GM23338 (cell line): ENCODE measurements around the gene C1QTNF1. TPM values are rescaled to one million over a fixed set of nuclear protein-coding genes. Genes with fewer than 3 reads are reported as not detected.

Experiments used
- ATAC-seq: fragments of 200-7000 bp; cut with Tn5 transposase; 3 replicates; pipeline ENCODE4 v1.9.1; 2020
- DNase-seq: peaks from one replicate; pipeline ENCODE4 v3.0.0-alpha.2; 2015; ENCODE audit warnings: low spot score
- H2AFZ ChIP-seq: fragments of 200-600 bp; sonication (generic); 2 replicates; pipeline ENCODE4 v1.8.0; 2016; ENCODE audit warnings: antibody characterized with exemption, mild to moderate bottlenecking, moderate library complexity
- H3F3A ChIP-seq: fragments of 200-600 bp; sonication (generic); replicated peaks from 2 replicates; pipeline ENCODE4 v1.8.0; 2017; ENCODE audit warnings: antibody characterized with exemption, mixed run types, low read depth
- H3K27ac ChIP-seq: fragments of 200-600 bp; sonication (generic); 2 replicates; pipeline ENCODE4 v1.6.1; 2016; ENCODE audit warnings: low read depth
- H3K27me3 ChIP-seq: fragments of 200-600 bp; sonication (generic); 2 replicates; pipeline ENCODE4 v1.8.0; 2016; ENCODE audit warnings: mild to moderate bottlenecking, mixed run types, moderate library complexity; ENCODE audit not compliant: insufficient read depth
- H3K36me3 ChIP-seq: fragments of 200-600 bp; sonication (generic); 2 replicates; pipeline ENCODE4 v1.8.0; 2016; ENCODE audit warnings: mild to moderate bottlenecking; ENCODE audit not compliant: insufficient read depth
- H3K4me1 ChIP-seq: fragments of 200-600 bp; sonication (generic); 2 replicates; pipeline ENCODE4 v1.8.0; 2016; ENCODE audit warnings: mild to moderate bottlenecking, moderate library complexity; ENCODE audit not compliant: insufficient read depth
- H3K4me2 ChIP-seq: fragments of 200-600 bp; sonication (generic); 2 replicates; pipeline ENCODE4 v1.7.1; 2017; ENCODE audit warnings: mixed run types
- H3K4me3 ChIP-seq: fragments of 200-600 bp; sonication (generic); 2 replicates; pipeline ENCODE4 v1.6.1; 2016; ENCODE audit warnings: mixed run types
- H3K79me2 ChIP-seq: fragments of 200-600 bp; sonication (generic); replicated peaks from 2 replicates; pipeline ENCODE4 v1.8.0; 2017; ENCODE audit warnings: mild to moderate bottlenecking; ENCODE audit not compliant: insufficient read depth
- H3K9me2 ChIP-seq: fragments of 200-600 bp; sonication (generic); 2 replicates; pipeline ENCODE4 v1.8.0; 2017; ENCODE audit not compliant: insufficient read depth
- H4K20me1 ChIP-seq: fragments of 200-600 bp; sonication (generic); replicated peaks from 2 replicates; pipeline ENCODE4 v1.8.0; 2017; ENCODE audit warnings: mild to moderate bottlenecking; ENCODE audit not compliant: insufficient read depth
- H3K27ac Mint-ChIP-seq: 2 replicates; pipeline ENCODE4 v1.8.0; 2020; ENCODE audit warnings: inconsistent platforms, mild to moderate bottlenecking, moderate library complexity, mixed read lengths
- H3K27me3 Mint-ChIP-seq: 3 replicates; pipeline ENCODE4 v1.8.0; 2022; ENCODE audit warnings: low read depth, mild to moderate bottlenecking, moderate library complexity, mixed read lengths, inconsistent platforms; ENCODE audit not compliant: insufficient read depth, poor library complexity
- H3K36me3 Mint-ChIP-seq: 3 replicates; pipeline ENCODE4 v1.8.0; 2021; ENCODE audit warnings: low read depth, mild to moderate bottlenecking, inconsistent platforms, moderate library complexity, mixed read lengths
- H3K4me1 Mint-ChIP-seq: 3 replicates; pipeline ENCODE4 v1.8.0; 2020; ENCODE audit warnings: mild to moderate bottlenecking, inconsistent platforms, mixed read lengths
- H3K4me3 Mint-ChIP-seq: 3 replicates; pipeline ENCODE4 v1.8.0; 2021; ENCODE audit warnings: moderate library complexity, mild to moderate bottlenecking, inconsistent platforms, mixed read lengths
- H3K9me3 Mint-ChIP-seq: 3 replicates; pipeline ENCODE4 v1.8.0; 2020; ENCODE audit warnings: moderate library complexity, mild to moderate bottlenecking, inconsistent platforms, mixed read lengths
- CREB1 ChIP-seq: fragments of 250-450 bp; sonication (Bioruptor Pico); IDR thresholded peaks from 2 replicates; pipeline ENCODE4 v1.5.0; 2020; ENCODE audit warnings: low read depth, mild to moderate bottlenecking, moderate library complexity
- ETS1 ChIP-seq: IDR thresholded peaks from 2 replicates; pipeline ENCODE4 v1.6.1; 2016; ENCODE audit warnings: antibody characterized with exemption
- EZH2 ChIP-seq: fragments of 200-600 bp; sonication (generic); IDR thresholded peaks from one replicate; pipeline ENCODE4 v1.8.0; 2017; ENCODE audit warnings: antibody characterized with exemption, mild to moderate bottlenecking, low read depth; ENCODE audit not compliant: unreplicated experiment
- EZH2phosphoT487 ChIP-seq: fragments of 200-600 bp; sonication (generic); IDR thresholded peaks from one replicate; pipeline ENCODE4 v1.8.1; 2018; ENCODE audit warnings: antibody characterized with exemption; ENCODE audit not compliant: unreplicated experiment
- JUNB ChIP-seq: IDR thresholded peaks from one replicate; pipeline ENCODE4 v1.6.1; 2016; ENCODE audit warnings: antibody characterized with exemption; ENCODE audit not compliant: unreplicated experiment
- NANOG ChIP-seq: IDR thresholded peaks from 2 replicates; pipeline ENCODE4 v1.6.1; 2016; ENCODE audit warnings: antibody characterized with exemption, borderline replicate concordance
- POLR2AphosphoS5 ChIP-seq: IDR thresholded peaks from 2 replicates; pipeline ENCODE4 v1.6.1; 2016; ENCODE audit warnings: antibody characterized with exemption, low read depth
- REST ChIP-seq: IDR thresholded peaks from one replicate; pipeline ENCODE4 v1.6.1; 2018; ENCODE audit warnings: antibody characterized with exemption; ENCODE audit not compliant: unreplicated experiment
- STAT1 ChIP-seq: IDR thresholded peaks from one replicate; pipeline ENCODE4 v1.6.1; 2016; ENCODE audit warnings: antibody characterized with exemption; ENCODE audit not compliant: unreplicated experiment
- ZNF114 ChIP-seq: fragments of 250-450 bp; sonication (Bioruptor Pico); IDR thresholded peaks from 2 replicates; pipeline ENCODE4 v1.5.0; 2020; ENCODE audit warnings: mild to moderate bottlenecking, moderate library complexity
- ZNF331 ChIP-seq: fragments of 250-450 bp; sonication (Bioruptor Pico); IDR thresholded peaks from 2 replicates; pipeline ENCODE4 v1.5.0; 2020; ENCODE audit warnings: low read depth, mild to moderate bottlenecking, moderate library complexity
- ZNF462 ChIP-seq: fragments of 250-450 bp; sonication (Bioruptor Pico); IDR thresholded peaks from 2 replicates; pipeline ENCODE4 v1.5.0; 2020; ENCODE audit warnings: mild to moderate bottlenecking, moderate library complexity
- polyA plus RNA-seq: library from polyadenylated mRNA; unstranded; fragments of >200 nt; fragmentation: Nextera tagmentation; extraction: Ambion mirVana; gene quantifications from 2 replicates; pipeline ENCODE4 v1.2.1, GENCODE V29; 2016
- total RNA-seq: library from RNA; depleted of rRNA; stranded (reverse); fragments of >200 nt; shearing (Covaris generic); gene quantifications from 2 replicates; pipeline ENCODE4 v1.2.3, GENCODE V29; 2014

The C1QTNF1 gene
- total and polyA plus RNA-seq, 2 experiments from 2014 or later, result 1.1 to 1.9 TPM

- no peak for TF ChIP-seq EZH2phosphoT487
- no peak for TF ChIP-seq ETS1
Observed at GRCh38 chr17:79091226-79091670, 67.3 kb downstream of the C1QTNF1 start (continued).

- H3K4me3 ChIP-seq, result no peak overlapping the region
- H3K4me1 ChIP-seq, result 0 out of 2 replicates have a peak, but pooled peaks cover under 1% of the 10 kb centered on the region
- H3K9me2 ChIP-seq, result no peaks in the 10 kb centered on the region
- no peak overlapping the region for H2AFZ ChIP-seq
- no peak for DNase-seq
- Mint-ChIP-seq H3K27ac (no peak overlapping the region), H3K4me3 (no peak overlapping the region), H3K36me3 (peaks cover 3% of the 10 kb centered on the region; the same call in 1 of the 3 replicates), H3K4me1 (peaks cover 7% of the 10 kb centered on the region), H3K27me3 (peaks cover 3% of the 10 kb centered on the region), H3K9me3 (no peaks in the 10 kb centered on the region)
- no peaks in the 10 kb centered on the region for H3K79me2 ChIP-seq
- no peak overlapping the region for H3K4me2 ChIP-seq
- H3F3A ChIP-seq, result no peaks in the 10 kb centered on the region
- no peaks in the 10 kb centered on the region for H3K36me3 ChIP-seq
- no peaks in the 10 kb centered on the region for H3K27me3 ChIP-seq
- no peak for ATAC-seq
- no peaks in the 10 kb centered on the region for H4K20me1 ChIP-seq
- no peak overlapping the region for H3K27ac ChIP-seq
- no peak for TF ChIP-seq ZNF114 (CRISPR knock-in tag)
- no peak for TF ChIP-seq STAT1
- no peak for TF ChIP-seq CREB1 (CRISPR knock-in tag)
- no peak for TF ChIP-seq ZNF331 (CRISPR knock-in tag)
- TF ChIP-seq NANOG, result no peak
- TF ChIP-seq JUNB, result no peak
- no peak for TF ChIP-seq ETS1
- TF ChIP-seq EZH2, result no peak
- TF ChIP-seq REST, result no peak
- no peak for TF ChIP-seq POLR2AphosphoS5
- no peak for TF ChIP-seq EZH2phosphoT487
- no peak for TF ChIP-seq ZNF462 (CRISPR knock-in tag)
Observed at GRCh38 chr17:79092567-79092966, 68.6 kb downstream of the C1QTNF1 start.
